ENCODE results near the gene PTPRF.

The PTPRF gene

GRCh38 chr1:43597028-43597427, 66.3 kb downstream of the PTPRF start:
- no peaks in the 10 kb centered on the region for H3K4me1 ChIP-seq (ENCODE audit: control insufficient read depth in 1 of 2, insufficient read depth in 1 of 2, low read depth in 1 of 2, low read length in 1 of 2)
- H3K36me3 ChIP-seq: no peaks in the 10 kb centered on the region
- H3K9me3 ChIP-seq: no peaks in the 10 kb centered on the region
- H3K27ac ChIP-seq: no peak overlapping the region
- no peak overlapping the region for H3K4me3 ChIP-seq (ENCODE audit: low read depth in 1 of 2, low read length in 1 of 2)
- H3K27me3 ChIP-seq: no peaks in the 10 kb centered on the region
- TF ChIP-seq, protein P1, sequence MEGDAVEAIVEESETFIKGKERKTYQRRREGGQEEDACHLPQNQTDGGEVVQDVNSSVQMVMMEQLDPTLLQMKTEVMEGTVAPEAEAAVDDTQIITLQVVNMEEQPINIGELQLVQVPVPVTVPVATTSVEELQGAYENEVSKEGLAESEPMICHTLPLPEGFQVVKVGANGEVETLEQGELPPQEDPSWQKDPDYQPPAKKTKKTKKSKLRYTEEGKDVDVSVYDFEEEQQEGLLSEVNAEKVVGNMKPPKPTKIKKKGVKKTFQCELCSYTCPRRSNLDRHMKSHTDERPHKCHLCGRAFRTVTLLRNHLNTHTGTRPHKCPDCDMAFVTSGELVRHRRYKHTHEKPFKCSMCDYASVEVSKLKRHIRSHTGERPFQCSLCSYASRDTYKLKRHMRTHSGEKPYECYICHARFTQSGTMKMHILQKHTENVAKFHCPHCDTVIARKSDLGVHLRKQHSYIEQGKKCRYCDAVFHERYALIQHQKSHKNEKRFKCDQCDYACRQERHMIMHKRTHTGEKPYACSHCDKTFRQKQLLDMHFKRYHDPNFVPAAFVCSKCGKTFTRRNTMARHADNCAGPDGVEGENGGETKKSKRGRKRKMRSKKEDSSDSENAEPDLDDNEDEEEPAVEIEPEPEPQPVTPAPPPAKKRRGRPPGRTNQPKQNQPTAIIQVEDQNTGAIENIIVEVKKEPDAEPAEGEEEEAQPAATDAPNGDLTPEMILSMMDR (IDR thresholded peaks at IDR 0.05): no peak

- Histone ChIP-seq H3K9me3 (no peaks in the 10 kb centered on the region), H3K4me3 (ENCODE audit: low read depth in 1 of 2, low read length in 1 of 2) (no peak overlapping the region), H3K4me1 (ENCODE audit: control insufficient read depth in 1 of 2, insufficient read depth in 1 of 2, low read depth in 1 of 2, low read length in 1 of 2) (no peaks in the 10 kb centered on the region), H3K27me3 (no peaks in the 10 kb centered on the region), H3K27ac (no peak overlapping the region), H3K36me3 (no peaks in the 10 kb centered on the region)
- TF ChIP-seq, protein P1 (IDR thresholded peaks at IDR 0.05): no peak
Observed at GRCh38 chr1:43597721-43598120, 67.0 kb downstream of the PTPRF start.

- Histone ChIP-seq H3K4me1 (ENCODE audit: control insufficient read depth in 1 of 2, insufficient read depth in 1 of 2, low read depth in 1 of 2, low read length in 1 of 2) (no peaks in the 10 kb centered on the region), H3K27ac (no peak overlapping the region), H3K4me3 (ENCODE audit: low read depth in 1 of 2, low read length in 1 of 2) (no peak overlapping the region), H3K27me3 (no peaks in the 10 kb centered on the region), H3K36me3 (no peaks in the 10 kb centered on the region), H3K9me3 (no peaks in the 10 kb centered on the region)
- TF ChIP-seq, protein P1 (IDR thresholded peaks at IDR 0.05): no peak
Observed at GRCh38 chr1:43598622-43599021, 67.9 kb downstream of the PTPRF start.

DNA sequence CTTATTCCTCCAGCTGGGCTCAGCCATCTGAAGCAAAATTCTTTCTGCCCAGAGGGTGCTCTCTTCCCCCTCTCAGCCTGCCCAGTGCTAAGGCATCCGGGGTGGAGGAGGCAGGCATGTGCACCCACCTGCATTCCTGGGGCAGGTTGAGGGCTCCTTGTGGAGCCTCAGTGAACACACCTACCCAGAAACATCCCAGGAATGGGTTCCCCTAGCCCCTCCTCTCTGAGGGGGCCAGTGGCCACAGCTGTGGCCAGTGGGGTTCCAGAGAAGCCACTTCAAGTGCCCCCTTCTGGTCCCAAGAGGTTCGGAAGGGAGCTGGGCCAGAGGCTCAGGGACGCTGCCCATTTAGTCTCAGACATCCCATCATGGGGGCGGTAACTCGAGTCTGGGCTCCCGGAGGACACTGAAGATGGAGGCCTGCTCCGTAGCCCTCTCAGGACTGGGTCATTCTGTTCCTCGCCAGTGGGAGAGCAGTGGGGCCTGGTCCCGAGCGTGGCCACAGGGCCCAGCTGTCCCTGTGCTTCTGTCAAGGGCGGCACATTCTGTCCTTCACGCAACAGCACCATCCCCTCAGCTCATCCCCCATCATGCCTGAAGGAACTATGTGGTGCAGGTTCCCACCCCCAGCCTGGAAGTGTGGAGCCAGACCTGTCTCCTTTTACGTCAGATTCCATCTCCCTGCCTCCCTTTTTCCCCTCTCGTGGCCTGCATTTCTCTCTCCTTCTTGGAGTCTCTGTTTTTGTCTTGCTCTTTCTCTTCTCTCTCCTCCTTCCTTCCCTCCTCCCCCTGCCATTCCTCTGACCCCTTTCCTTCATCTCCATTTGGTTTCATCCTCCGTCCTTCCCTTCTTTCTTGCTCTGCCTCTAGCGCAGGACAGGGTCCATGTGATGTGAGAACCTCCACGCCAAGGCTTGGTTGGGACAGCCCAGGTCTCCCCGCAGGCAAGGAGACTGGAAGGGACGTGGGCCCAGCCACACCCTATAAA, 69.6 kb downstream of the PTPRF start:
- no peak overlapping the region for H3K27ac ChIP-seq
- H3K4me3 ChIP-seq (ENCODE audit: low read depth in 1 of 2, low read length in 1 of 2): no peak overlapping the region
- TF ChIP-seq, protein P1 (IDR thresholded peaks at IDR 0.05): no peak
- no peaks in the 10 kb centered on the region for H3K27me3 ChIP-seq
- no peaks in the 10 kb centered on the region for H3K36me3 ChIP-seq
- H3K9me3 ChIP-seq: no peaks in the 10 kb centered on the region
- H3K4me1 ChIP-seq (ENCODE audit: control insufficient read depth in 1 of 2, insufficient read depth in 1 of 2, low read depth in 1 of 2, low read length in 1 of 2): no peaks in the 10 kb centered on the region

DNA sequence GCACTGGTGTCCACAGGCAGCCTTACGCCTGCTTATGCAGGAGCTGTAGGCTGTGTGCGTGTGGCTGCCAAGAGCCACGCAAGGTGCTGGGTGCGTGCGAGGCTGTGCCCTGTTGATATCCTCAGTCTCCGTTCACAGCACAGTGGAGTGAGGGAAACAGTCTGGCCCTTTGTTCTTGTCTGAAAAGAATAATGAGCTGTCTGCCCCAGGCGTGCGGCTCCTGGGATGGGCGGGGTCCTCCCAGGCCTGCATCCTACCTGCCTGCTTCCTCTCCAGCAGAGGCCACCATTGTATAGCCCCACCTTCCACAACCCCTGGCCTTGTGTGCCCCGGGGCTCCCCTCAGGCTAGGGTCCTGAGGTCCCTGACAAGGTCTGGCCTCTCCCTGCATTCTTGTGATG, 72.3 kb downstream of the PTPRF start:
- Histone ChIP-seq H3K4me1 (ENCODE audit: control insufficient read depth in 1 of 2, insufficient read depth in 1 of 2, low read depth in 1 of 2, low read length in 1 of 2) (no peaks in the 10 kb centered on the region), H3K36me3 (no peaks in the 10 kb centered on the region), H3K27me3 (no peaks in the 10 kb centered on the region), H3K9me3 (no peaks in the 10 kb centered on the region), H3K4me3 (ENCODE audit: low read depth in 1 of 2, low read length in 1 of 2) (no peak overlapping the region), H3K27ac (no peak overlapping the region)
- TF ChIP-seq, protein P1 (IDR thresholded peaks at IDR 0.05): no peak
